ENCODE results near the gene HIPK2. TPM values are rescaled to one million over a fixed set of nuclear protein-coding genes. Genes with fewer than 3 reads are reported as not detected.
A peak's percentile ranks its signal among the peaks of the same experiment; 100 is the strongest.

HIPK2 gene
- total RNA-seq, 2 experiments from 2014 or later = 17.3 to 17.6 TPM

GRCh38 chr7:139741239-139741638, 36.6 kb downstream of the HIPK2 start:
- ChIA-PET CTCF (interaction anchor here (0.8 to 1.2 kb wide), 3 partner anchors 10 to 96 kb away, joined by 3 read pairs; no protein-coding TSS in a partner anchor), POLR2A (interaction anchor here (1.0 to 1.3 kb wide), 3 partner anchors 12 to 94 kb away, joined by 3 to 5 read pairs (median 3); no protein-coding TSS in a partner anchor)
- intact Hi-C loops (cut with micrococcal nuclease) = no loop called here
- DNase-seq = no peak
- Mint-ChIP-seq H3K4me3 (no peak overlapping the region), H3K36me3 (ENCODE audit: low read depth) (no peaks in the 10 kb centered on the region), H3K9me3 (no peaks in the 10 kb centered on the region), H3K27ac (no peak overlapping the region), H3K4me1 (ENCODE audit: low read depth) (peaks cover 37% of the 10 kb centered on the region), H3K27me3 (no peaks in the 10 kb centered on the region)
- ATAC-seq = no peak
- TF ChIP-seq CTCF (IDR thresholded peaks at IDR 0.05) = no peak

- H3K9me3 Mint-ChIP-seq = no peaks in the 10 kb centered on the region
- intact Hi-C loops (cut with micrococcal nuclease) = no loop called here
- DNase-seq = no peak
- H3K4me1 Mint-ChIP-seq (ENCODE audit: low read depth) = peaks cover 41% of the 10 kb centered on the region
- ATAC-seq = no peak
- CTCF ChIA-PET = no interaction called here
- no peaks in the 10 kb centered on the region for H3K36me3 Mint-ChIP-seq (ENCODE audit: low read depth)
- no peak overlapping the region for H3K4me3 Mint-ChIP-seq
- H3K27me3 Mint-ChIP-seq = no peaks in the 10 kb centered on the region
- no peak overlapping the region for H3K27ac Mint-ChIP-seq
- POLR2A ChIA-PET = no interaction called here
- no peak for TF ChIP-seq CTCF (IDR thresholded peaks at IDR 0.05)
Measured at GRCh38 chr7:139739863-139740597, 37.8 kb downstream of the HIPK2 start.

GRCh38 chr7:139738772-139739171, 39.0 kb downstream of the HIPK2 start:
- POLR2A ChIA-PET = no interaction called here
- ATAC-seq = no peak
- CTCF ChIA-PET = interaction anchor here (0.9 to 2.5 kb wide), 3 partner anchors 9 to 92 kb away, joined by 3 to 15 read pairs (median 7); no protein-coding TSS in a partner anchor

GRCh38 chr7:139738101-139738489, 39.7 kb downstream of the HIPK2 start:
- ChIA-PET POLR2A (interaction anchor here (1.3 to 1.4 kb wide), 2 partner anchors 32 to 64 kb away, joined by 3 to 4 read pairs; no protein-coding TSS in a partner anchor), CTCF (interaction anchor here (0.9 to 2.5 kb wide), 6 partner anchors 9 to 304 kb away, joined by 3 to 15 read pairs (median 5); no protein-coding TSS in a partner anchor)
- Mint-ChIP-seq H3K36me3 (ENCODE audit: low read depth) (no peaks in the 10 kb centered on the region), H3K27me3 (no peaks in the 10 kb centered on the region), H3K27ac (peak overlapping the region; percentile 84), H3K9me3 (no peaks in the 10 kb centered on the region), H3K4me1 (ENCODE audit: low read depth) (peaks cover 34% of the 10 kb centered on the region), H3K4me3 (peak overlapping the region; percentile 34)
- no peak for DNase-seq
- ATAC-seq = peak; percentile 5
- no peak for TF ChIP-seq CTCF (IDR thresholded peaks at IDR 0.05)
- intact Hi-C loops (cut with micrococcal nuclease) = no loop called here

More at GRCh38 chr7:139738772-139739171, 39.0 kb downstream of the HIPK2 start:
- DNase-seq = no peak
- H3K36me3 Mint-ChIP-seq (ENCODE audit: low read depth) = no peaks in the 10 kb centered on the region
- no peaks in the 10 kb centered on the region for H3K27me3 Mint-ChIP-seq
- intact Hi-C loops (cut with micrococcal nuclease) = no loop called here
- peak overlapping the region; percentile 41 for H3K27ac Mint-ChIP-seq
- no peak for TF ChIP-seq CTCF (IDR thresholded peaks at IDR 0.05)
- H3K4me3 Mint-ChIP-seq = no peak overlapping the region
- H3K9me3 Mint-ChIP-seq = no peaks in the 10 kb centered on the region
- peaks cover 35% of the 10 kb centered on the region for H3K4me1 Mint-ChIP-seq (ENCODE audit: low read depth)

All from activated CD8-positive, alpha-beta T cell treated with anti-CD3 and anti-CD28 coated beads for 36 hours (primary cell).